Endothelial cell of umbilical vein (primary cell): Measurements from ENCODE around the gene C17orf50. TPM values are rescaled to one million over a fixed set of nuclear protein-coding genes. Genes with fewer than 3 reads are reported as not detected.

ENCODE experiments used
- BruUV-seq: library from RNA; stranded (reverse); fragments of 400-500 nt; replicated peaks from 2 replicates; lab custom pipeline; 2021; lab: Mats Ljungman, UMichigan
- CTCF ChIA-PET: fragments of 300-600, 350-600 bp; sonication (Branson Sonifier 250); formaldehyde crosslinking; loops from one replicate; lab custom pipeline; 2021; ENCODE audit warnings: antibody characterized with exemption, inconsistent platforms; lab: Charles Lee
- POLR2A ChIA-PET: fragments of 300-600, 350-600 bp; sonication (Branson Sonifier 250); formaldehyde crosslinking; loops from one replicate; lab custom pipeline; 2021; ENCODE audit warnings: antibody characterized with exemption, inconsistent platforms; lab: Charles Lee
- DNase-seq: peaks from one replicate; pipeline ENCODE4 v3.0.0-alpha.2; 2011; ENCODE audit warnings: low read depth, low spot score
- FAIRE-seq: peaks from 2 replicates; lab custom pipeline; 2011; peaks lifted over from hg19 to GRCh38; lab: Jason Lieb, UNC
- H2AFZ ChIP-seq: 2 replicates; pipeline ENCODE4 v1.6.0; 2012; ENCODE audit warnings: low read depth, low read length, control low read depth, inconsistent platforms
- H3K27ac ChIP-seq: 2 replicates; pipeline ENCODE4 v1.5.1; 2011; ENCODE audit warnings: low read depth, mild to moderate bottlenecking, control low read depth, low read length, moderate library complexity; ENCODE audit not compliant: insufficient read depth
- H3K27me3 ChIP-seq, 2 experiments: 2 replicates each; pipeline versions ENCODE4 v1.6.0 to v1.6.1; 2011; ENCODE audit warnings: low read length in 2 of 2, mixed read lengths in 1 of 2; ENCODE audit not compliant: control insufficient read depth in 2 of 2, insufficient read depth in 2 of 2
- H3K36me3 ChIP-seq, 2 experiments: 2 replicates in 1 of 2; 3 replicates in 1 of 2; pipeline ENCODE4 v1.5.1; 2011; ENCODE audit warnings: low read length in 2 of 2, mild to moderate bottlenecking in 1 of 2, moderate library complexity in 1 of 2; ENCODE audit not compliant: control insufficient read depth in 2 of 2, insufficient read depth in 2 of 2; ENCODE audit errors: extremely low read depth in 1 of 2
- H3K4me1 ChIP-seq: 3 replicates; pipeline ENCODE4 v1.5.1; 2011; ENCODE audit warnings: mild to moderate bottlenecking, low read length; ENCODE audit not compliant: control insufficient read depth, insufficient read depth; ENCODE audit errors: extremely low read depth
- H3K4me2 ChIP-seq: 2 replicates; pipeline ENCODE4 v1.6.1; 2011; ENCODE audit warnings: low read length, control low read depth, mixed read lengths; ENCODE audit not compliant: insufficient read depth
- H3K4me3 ChIP-seq, 3 experiments: fragments of 200-600 bp in 1 of 3; sonication (generic), shearing (Covaris generic) in 1 of 3; replicated peaks in 1 of 3; 2 replicates each; pipeline ENCODE4 v1.5.1; 2011 to 2016; ENCODE audit warnings: control low read depth in 3 of 3, low read length in 3 of 3, mild to moderate bottlenecking in 2 of 3, inconsistent platforms in 1 of 3, low read depth in 1 of 3, moderate library complexity in 1 of 3; ENCODE audit not compliant: insufficient read depth in 1 of 3
- H3K79me2 ChIP-seq: 2 replicates; pipeline ENCODE4 v1.6.0; 2012; ENCODE audit warnings: low read length, inconsistent platforms; ENCODE audit not compliant: control insufficient read depth, insufficient read depth
- H3K9ac ChIP-seq: replicated peaks from 2 replicates; pipeline ENCODE3; 2011; ENCODE audit warnings: low read length, control low read depth; ENCODE audit not compliant: insufficient read depth; ENCODE audit errors: extremely low read depth
- H3K9me1 ChIP-seq: replicated peaks from 3 replicates; pipeline ENCODE4 v1.6.0; 2011; ENCODE audit warnings: mild to moderate bottlenecking, low read length; ENCODE audit not compliant: control insufficient read depth, insufficient read depth; ENCODE audit errors: extremely low read depth
- H3K9me3 ChIP-seq: replicated peaks from 2 replicates; pipeline ENCODE4 v1.5.1; 2012; ENCODE audit warnings: low read length, inconsistent platforms; ENCODE audit not compliant: control insufficient read depth, insufficient read depth
- H4K20me1 ChIP-seq: replicated peaks from 2 replicates; pipeline ENCODE3; 2011; ENCODE audit warnings: mild to moderate bottlenecking, low read length; ENCODE audit not compliant: control insufficient read depth, insufficient read depth; ENCODE audit errors: extremely low read depth
- EZH2 ChIP-seq: IDR thresholded peaks from 2 replicates; pipeline ENCODE4 v1.6.1; 2012; ENCODE audit warnings: borderline replicate concordance, low read depth, mild to moderate bottlenecking, moderate library complexity, low read length, inconsistent platforms; ENCODE audit not compliant: severe bottlenecking
- FOS ChIP-seq: IDR thresholded peaks from 2 replicates; pipeline ENCODE4 v1.6.1; 2011; ENCODE audit warnings: mild to moderate bottlenecking, low read length, moderate library complexity, borderline replicate concordance; ENCODE audit not compliant: insufficient read depth
- GATA2 ChIP-seq: IDR thresholded peaks from 2 replicates; pipeline ENCODE4 v1.7.0; 2011; ENCODE audit warnings: low read depth, mild to moderate bottlenecking, moderate library complexity, mixed read lengths, low read length; ENCODE audit not compliant: insufficient read length, insufficient read depth
- JUN ChIP-seq: IDR thresholded peaks from 2 replicates; pipeline ENCODE4 v1.6.1; 2011; ENCODE audit warnings: borderline replicate concordance, low read depth; ENCODE audit not compliant: insufficient read length, insufficient read depth
- MYC ChIP-seq: IDR thresholded peaks from one replicate; pipeline ENCODE4 v1.6.1; 2011; ENCODE audit warnings: mild to moderate bottlenecking, low read depth, low read length
- POLR2A ChIP-seq: IDR thresholded peaks from 2 replicates; pipeline ENCODE4 v1.6.1; 2012; ENCODE audit warnings: low read depth, mild to moderate bottlenecking, control low read depth, low read length
- POLR2AphosphoS5 ChIP-seq: IDR thresholded peaks from 2 replicates; pipeline ENCODE4 v1.6.1; 2012; ENCODE audit warnings: low read depth, mild to moderate bottlenecking, control low read depth, low read length, moderate library complexity; ENCODE audit not compliant: insufficient read depth
- dilution Hi-C: fragments of 300-500 bp; cut with MboI; formaldehyde crosslinking; loops from one replicate; pipeline ENCODE4 v1.15.0; 2019; ENCODE audit warnings: low sequenced_read_pairs; ENCODE audit not compliant: extremely low pct_ligation_motif_present
- intact Hi-C: fragments of 100-400 bp; cut with micrococcal nuclease; formaldehyde crosslinking; loops from one replicate; pipeline ENCODE4 v1.10.0; 2022
- polyA plus RNA-seq, 4 experiments: library from polyadenylated mRNA; depleted of rRNA in 3 of 4; stranded (reverse) in 3 of 4; unstranded in 1 of 4; fragments of >200 nt; gene quantifications; 2 replicates each; pipeline versions ENCODE4 v1.2.1 to v1.2.3, GENCODE V29; 2011 to 2012; ENCODE audit warnings: missing spikeins in 1 of 4
- total RNA-seq: library from RNA; stranded (reverse); gene quantifications from 2 replicates; pipeline ENCODE4 v1.2.3, GENCODE V29; 2021
- TF ChIP-seq, protein P1 (sequence below): IDR thresholded peaks from 2 replicates; pipeline ENCODE4 v1.6.1; 2011; ENCODE audit not compliant: insufficient read depth, insufficient read length
- TF ChIP-seq, protein P2 (sequence below), 2 donors: IDR thresholded peaks; 1 replicate in 1 of 2; 2 replicates in 1 of 2; pipeline ENCODE4 v1.5.1; 2011; ENCODE audit warnings: low read length in 2 of 2, mild to moderate bottlenecking in 2 of 2, moderate library complexity in 2 of 2, control low read depth in 1 of 2, inconsistent platforms in 1 of 2, low read depth in 1 of 2; ENCODE audit not compliant: insufficient read depth in 1 of 2; ENCODE audit errors: extremely low read depth in 1 of 2

C17orf50 gene
- total and polyA plus RNA-seq, 2 donors (not counting 3 experiments of a cell fraction or from before 2014, with no cell fraction given): 0.15 TPM; not detected in 1

DNA sequence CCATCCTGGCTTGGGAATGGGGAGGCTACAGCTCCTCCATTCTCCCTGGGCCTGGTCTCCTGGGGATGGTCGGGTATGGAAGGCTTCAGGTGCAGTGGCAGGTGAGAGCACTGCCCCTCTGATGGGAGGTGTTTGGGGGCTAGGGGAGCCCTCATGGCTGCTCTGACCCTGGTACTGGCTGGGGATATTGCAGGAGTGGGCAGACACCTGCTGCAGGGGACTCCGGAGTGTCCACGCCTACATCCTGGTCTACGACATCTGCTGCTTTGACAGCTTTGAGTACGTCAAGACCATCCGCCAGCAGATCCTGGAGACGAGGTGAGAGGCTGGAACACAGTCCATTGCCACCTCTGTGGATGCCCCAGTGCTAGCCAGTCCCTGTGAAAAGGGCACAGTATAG, 20.5 kb upstream of the C17orf50 start:
- Histone ChIP-seq H3K4me3 (no peak overlapping the region), H4K20me1 (no peaks in the 10 kb centered on the region), H3K9me1 (no peaks in the 10 kb centered on the region), H2AFZ (no peak overlapping the region), H3K4me2 (no peak overlapping the region), H3K36me3 (no peaks in the 10 kb centered on the region), H3K9ac (no peak overlapping the region), H3K9me3 (no peaks in the 10 kb centered on the region), H3K27me3 (peaks cover 37% of the 10 kb centered on the region in 2 experiments), H3K79me2 (no peaks in the 10 kb centered on the region), H3K4me1 (no peaks in the 10 kb centered on the region), H3K27ac (no peak overlapping the region)
- intact Hi-C loops: no loop called here
- POLR2A ChIA-PET: no interaction called here
- dilution Hi-C loops: loop anchor here (25.0 kb wide), 1 partner anchor 128 kb away; no protein-coding TSS in a partner anchor
- no peak for DNase-seq
- FAIRE-seq: no peak
- no TSS peak for BruUV-seq
- CTCF ChIA-PET: interaction anchor here (0.7 to 2.0 kb wide), 3 partner anchors 9 to 127 kb away, joined by 3 to 7 read pairs (median 3); no protein-coding TSS in a partner anchor
- TF ChIP-seq, protein P1, sequence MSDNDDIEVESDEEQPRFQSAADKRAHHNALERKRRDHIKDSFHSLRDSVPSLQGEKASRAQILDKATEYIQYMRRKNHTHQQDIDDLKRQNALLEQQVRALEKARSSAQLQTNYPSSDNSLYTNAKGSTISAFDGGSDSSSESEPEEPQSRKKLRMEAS: no peak
- TF ChIP-seq POLR2A (no peak), MYC (no peak), POLR2AphosphoS5 (no peak), FOS (no peak), EZH2 (no peak), GATA2 (no peak), JUN (no peak)
- TF ChIP-seq, protein P2, sequence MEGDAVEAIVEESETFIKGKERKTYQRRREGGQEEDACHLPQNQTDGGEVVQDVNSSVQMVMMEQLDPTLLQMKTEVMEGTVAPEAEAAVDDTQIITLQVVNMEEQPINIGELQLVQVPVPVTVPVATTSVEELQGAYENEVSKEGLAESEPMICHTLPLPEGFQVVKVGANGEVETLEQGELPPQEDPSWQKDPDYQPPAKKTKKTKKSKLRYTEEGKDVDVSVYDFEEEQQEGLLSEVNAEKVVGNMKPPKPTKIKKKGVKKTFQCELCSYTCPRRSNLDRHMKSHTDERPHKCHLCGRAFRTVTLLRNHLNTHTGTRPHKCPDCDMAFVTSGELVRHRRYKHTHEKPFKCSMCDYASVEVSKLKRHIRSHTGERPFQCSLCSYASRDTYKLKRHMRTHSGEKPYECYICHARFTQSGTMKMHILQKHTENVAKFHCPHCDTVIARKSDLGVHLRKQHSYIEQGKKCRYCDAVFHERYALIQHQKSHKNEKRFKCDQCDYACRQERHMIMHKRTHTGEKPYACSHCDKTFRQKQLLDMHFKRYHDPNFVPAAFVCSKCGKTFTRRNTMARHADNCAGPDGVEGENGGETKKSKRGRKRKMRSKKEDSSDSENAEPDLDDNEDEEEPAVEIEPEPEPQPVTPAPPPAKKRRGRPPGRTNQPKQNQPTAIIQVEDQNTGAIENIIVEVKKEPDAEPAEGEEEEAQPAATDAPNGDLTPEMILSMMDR (IDR thresholded peaks at IDR 0.05; ENCODE audit: extremely low read depth in 1 of 2, insufficient read depth in 1 of 2, low read depth in 1 of 2, low read length in 2 of 2): no peak
